ENCODE measurements around the gene SERPINB5.

Gene SERPINB5

GRCh38 chr18:63479826-63480225, 3.1 kb downstream of the SERPINB5 start:
- DNase-seq (ENCODE audit: extremely low read depth, low read depth) = no peak
- no peak overlapping the region for H3K4me3 ChIP-seq (replicated peaks; ENCODE audit: low read depth, low read length)
- TF ChIP-seq CTCF (IDR thresholded peaks at IDR 0.05; ENCODE audit: low read depth, low read length, missing control alignments) = no peak

GRCh38 chr18:63480476-63480875, 3.7 kb downstream of the SERPINB5 start:
- TF ChIP-seq CTCF (IDR thresholded peaks at IDR 0.05; ENCODE audit: low read depth, low read length, missing control alignments) = no peak
- DNase-seq (ENCODE audit: extremely low read depth, low read depth) = no peak
- H3K4me3 ChIP-seq (replicated peaks; ENCODE audit: low read depth, low read length) = no peak overlapping the region

GRCh38 chr18:63480915-63481314, 4.2 kb downstream of the SERPINB5 start:
- no peak for DNase-seq (ENCODE audit: extremely low read depth, low read depth)
- no peak overlapping the region for H3K4me3 ChIP-seq (replicated peaks; ENCODE audit: low read depth, low read length)
- TF ChIP-seq CTCF (IDR thresholded peaks at IDR 0.05; ENCODE audit: low read depth, low read length, missing control alignments) = no peak

GRCh38 chr18:63487676-63488075, 10.9 kb downstream of the SERPINB5 start:
- TF ChIP-seq CTCF (IDR thresholded peaks at IDR 0.05; ENCODE audit: low read depth, low read length, missing control alignments) = no peak
- DNase-seq (ENCODE audit: extremely low read depth, low read depth) = no peak
- H3K4me3 ChIP-seq (replicated peaks; ENCODE audit: low read depth, low read length) = no peak overlapping the region

- H3K4me3 ChIP-seq (replicated peaks; ENCODE audit: low read depth, low read length) = no peak overlapping the region
- no peak for DNase-seq (ENCODE audit: extremely low read depth, low read depth)
- TF ChIP-seq CTCF (IDR thresholded peaks at IDR 0.05; ENCODE audit: low read depth, low read length, missing control alignments) = no peak
Observed at GRCh38 chr18:63488160-63488559, 11.4 kb downstream of the SERPINB5 start.

- no peak overlapping the region for H3K4me3 ChIP-seq (replicated peaks; ENCODE audit: low read depth, low read length)
- TF ChIP-seq CTCF (IDR thresholded peaks at IDR 0.05; ENCODE audit: low read depth, low read length, missing control alignments) = no peak
- no peak for DNase-seq (ENCODE audit: extremely low read depth, low read depth)
Observed at GRCh38 chr18:63492851-63493250, 16.1 kb downstream of the SERPINB5 start.

- H3K4me3 ChIP-seq (replicated peaks; ENCODE audit: low read depth, low read length) = no peak overlapping the region
- TF ChIP-seq CTCF (IDR thresholded peaks at IDR 0.05; ENCODE audit: low read depth, low read length, missing control alignments) = no peak
- DNase-seq (ENCODE audit: extremely low read depth, low read depth) = no peak
Observed at GRCh38 chr18:63495675-63496074, 18.9 kb downstream of the SERPINB5 start.
